Mucosa of rectum (tissue), 2 donors: ENCODE data around the gene AKR1B15.

ENCODE experiments used
- H3K27ac ChIP-seq, 2 donors: one replicate each; pipeline ENCODE4 v1.7.0; 2013; ENCODE audit warnings: inconsistent platforms in 2 of 2, low read depth in 2 of 2, low read length in 2 of 2
- H3K27me3 ChIP-seq, 2 donors: one replicate each; pipeline ENCODE4 v1.7.0; 2013; ENCODE audit warnings: low read length in 2 of 2; ENCODE audit not compliant: control insufficient read depth in 2 of 2, insufficient read depth in 2 of 2
- H3K36me3 ChIP-seq, 2 donors: one replicate each; pipeline ENCODE4 v1.7.0; 2013; ENCODE audit warnings: low read length in 2 of 2; ENCODE audit not compliant: control insufficient read depth in 2 of 2, insufficient read depth in 2 of 2
- H3K4me1 ChIP-seq, 2 donors: one replicate each; pipeline ENCODE4 v1.7.0; 2013; ENCODE audit warnings: low read length in 2 of 2, mild to moderate bottlenecking in 1 of 2; ENCODE audit not compliant: control insufficient read depth in 2 of 2, insufficient read depth in 2 of 2
- H3K4me3 ChIP-seq, 2 donors: one replicate each; pipeline ENCODE4 v1.7.0; 2013; ENCODE audit warnings: low read length in 2 of 2
- H3K9ac ChIP-seq, 2 donors: one replicate each; pipeline ENCODE4 v1.7.0; 2013; ENCODE audit warnings: low read length in 2 of 2, low read depth in 1 of 2, mild to moderate bottlenecking in 1 of 2
- H3K9me3 ChIP-seq, 2 donors: one replicate each; pipeline ENCODE4 v1.7.0; 2013; ENCODE audit warnings: low read length in 2 of 2; ENCODE audit not compliant: control insufficient read depth in 2 of 2
- donor health status: healthy.
- donor health status: Normal muscosa, but diverticular disease.

Gene AKR1B15

DNA sequence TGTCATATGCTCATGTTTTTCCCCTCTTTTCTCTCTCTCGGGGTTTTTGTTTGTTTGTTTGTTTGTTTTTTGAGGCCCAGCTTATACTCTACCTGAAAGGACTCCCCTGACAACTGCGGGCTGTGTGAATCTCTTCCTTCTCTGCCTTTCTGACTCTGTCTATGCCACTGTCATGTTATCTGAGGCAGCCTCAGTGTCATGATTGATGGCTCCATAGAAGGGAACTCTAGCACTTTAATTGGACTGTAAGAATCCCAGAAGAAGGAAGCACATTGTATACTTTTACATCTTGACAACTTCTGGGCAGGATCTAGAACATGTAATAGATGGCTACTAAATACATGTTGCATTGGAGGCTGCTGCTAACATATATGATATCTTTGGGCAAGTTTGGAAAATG is 25.4 kb downstream of the AKR1B15 start:
- H3K36me3 ChIP-seq, result no peaks in the 10 kb centered on the region

DNA sequence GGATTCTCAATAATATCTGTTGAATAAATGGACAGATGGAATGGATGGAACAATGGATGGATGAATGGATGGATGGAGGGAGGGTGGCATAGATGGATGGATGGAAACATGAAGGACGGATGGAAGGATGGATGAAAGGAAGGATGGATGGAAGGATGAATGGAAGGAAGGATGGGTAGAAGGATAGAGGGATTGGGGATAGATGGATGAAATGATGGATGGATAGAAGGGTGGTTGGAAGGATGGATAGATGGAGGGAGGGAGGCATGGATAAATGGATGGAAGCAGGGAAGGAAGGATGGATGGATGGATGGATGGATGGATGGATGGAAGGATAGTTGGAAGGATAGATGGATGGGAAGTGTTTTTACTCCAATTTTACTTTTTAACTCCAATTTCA is 35.4 kb downstream of the AKR1B15 start:
- Histone ChIP-seq H3K9me3 (no peaks in the 10 kb centered on the region), H3K4me3 (no peak overlapping the region), H3K4me1 (no peaks in the 10 kb centered on the region), H3K9ac (no peak overlapping the region), H3K27ac (no peak overlapping the region), H3K36me3 (no peaks in the 10 kb centered on the region), H3K27me3 (peaks cover 0 to 4% of the 10 kb centered on the region in 2 donors)

More for the DNA sequence above, 25.4 kb downstream of the AKR1B15 start:
- no peaks in the 10 kb centered on the region for H3K4me1 ChIP-seq
- no peak overlapping the region for H3K4me3 ChIP-seq
- no peak overlapping the region for H3K27ac ChIP-seq
- no peak overlapping the region for H3K9ac ChIP-seq
- H3K27me3 ChIP-seq, result no peaks in the 10 kb centered on the region
- peaks cover 0 to 2% of the 10 kb centered on the region in 2 donors for H3K9me3 ChIP-seq

DNA sequence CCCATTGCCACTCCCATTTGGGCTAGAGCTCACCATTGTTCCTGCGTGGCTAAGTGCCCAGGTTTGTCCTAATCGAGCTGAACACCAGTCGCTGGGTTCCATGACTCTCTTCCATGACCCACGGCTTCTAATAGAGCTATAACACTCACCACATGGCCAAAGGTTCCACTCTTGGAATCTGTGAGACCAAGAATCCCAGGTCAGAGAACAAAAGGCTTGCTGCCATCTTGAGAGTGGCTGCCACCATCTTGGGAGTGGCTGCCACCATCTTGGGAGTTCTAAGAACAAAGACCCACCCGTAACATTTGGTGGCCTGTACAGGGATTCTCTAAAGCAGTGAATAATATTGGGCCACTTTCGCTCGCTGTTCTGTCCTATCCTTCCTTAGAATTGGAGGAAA is 37.0 kb downstream of the AKR1B15 start:
- no peak overlapping the region for H3K4me3 ChIP-seq
- no peak overlapping the region for H3K9ac ChIP-seq
- H3K27ac ChIP-seq, result no peak overlapping the region
- H3K36me3 ChIP-seq, result no peaks in the 10 kb centered on the region
- H3K9me3 ChIP-seq, result no peaks in the 10 kb centered on the region
- no peaks in the 10 kb centered on the region for H3K4me1 ChIP-seq
- H3K27me3 ChIP-seq, result no peaks in the 10 kb centered on the region

DNA sequence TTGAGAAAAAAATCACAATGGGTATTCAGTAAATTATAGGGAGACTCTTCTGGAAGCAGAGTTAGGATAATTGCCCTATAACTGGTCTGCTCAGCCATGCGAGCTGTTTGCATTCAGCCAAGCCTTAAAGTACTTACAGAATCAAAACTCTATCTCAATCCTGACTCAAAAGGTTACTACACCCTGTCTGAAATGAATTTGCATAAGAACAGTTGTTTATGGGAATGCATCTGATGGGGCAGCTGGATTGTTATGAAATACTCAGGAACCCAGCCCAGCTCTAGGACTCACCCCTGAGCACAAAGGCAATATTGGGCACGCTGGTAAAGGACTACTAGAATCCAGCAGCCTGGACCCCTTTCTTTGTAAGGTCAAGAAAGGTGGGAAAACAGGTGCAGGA is 38.8 kb downstream of the AKR1B15 start:
- H3K4me1 ChIP-seq, result no peaks in the 10 kb centered on the region
- no peak overlapping the region for H3K27ac ChIP-seq
- H3K36me3 ChIP-seq, result no peaks in the 10 kb centered on the region
- H3K9me3 ChIP-seq, result no peaks in the 10 kb centered on the region
- no peaks in the 10 kb centered on the region for H3K27me3 ChIP-seq
- H3K9ac ChIP-seq, result no peak overlapping the region
- H3K4me3 ChIP-seq, result no peak overlapping the region

DNA sequence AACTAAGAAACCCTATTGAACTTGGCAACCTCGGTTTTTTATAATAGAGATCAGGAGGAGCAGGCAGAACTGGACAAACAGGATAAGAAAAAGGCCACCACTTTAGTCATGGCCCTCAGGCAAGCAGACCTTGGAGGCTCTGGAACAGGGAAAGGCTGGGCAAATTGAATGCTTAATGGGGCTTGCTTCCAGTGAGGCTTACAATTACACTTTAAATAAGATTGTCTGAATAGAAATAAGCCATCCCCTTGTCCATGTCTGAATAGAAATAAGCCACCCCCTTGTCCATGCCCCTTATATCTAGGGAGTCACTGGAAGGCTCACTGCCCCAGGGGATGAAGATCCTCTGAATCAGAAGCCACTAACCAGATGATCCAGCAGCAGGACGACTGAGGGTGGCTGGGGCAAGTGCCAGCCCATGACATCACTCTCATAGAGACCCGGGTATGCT is 40.6 kb downstream of the AKR1B15 start:
- H3K27ac ChIP-seq, result no peak overlapping the region
- no peaks in the 10 kb centered on the region for H3K4me1 ChIP-seq
- H3K36me3 ChIP-seq, result no peaks in the 10 kb centered on the region
- no peaks in the 10 kb centered on the region for H3K27me3 ChIP-seq
- H3K9ac ChIP-seq, result no peak overlapping the region
- no peak overlapping the region for H3K4me3 ChIP-seq
- H3K9me3 ChIP-seq, result no peaks in the 10 kb centered on the region

DNA sequence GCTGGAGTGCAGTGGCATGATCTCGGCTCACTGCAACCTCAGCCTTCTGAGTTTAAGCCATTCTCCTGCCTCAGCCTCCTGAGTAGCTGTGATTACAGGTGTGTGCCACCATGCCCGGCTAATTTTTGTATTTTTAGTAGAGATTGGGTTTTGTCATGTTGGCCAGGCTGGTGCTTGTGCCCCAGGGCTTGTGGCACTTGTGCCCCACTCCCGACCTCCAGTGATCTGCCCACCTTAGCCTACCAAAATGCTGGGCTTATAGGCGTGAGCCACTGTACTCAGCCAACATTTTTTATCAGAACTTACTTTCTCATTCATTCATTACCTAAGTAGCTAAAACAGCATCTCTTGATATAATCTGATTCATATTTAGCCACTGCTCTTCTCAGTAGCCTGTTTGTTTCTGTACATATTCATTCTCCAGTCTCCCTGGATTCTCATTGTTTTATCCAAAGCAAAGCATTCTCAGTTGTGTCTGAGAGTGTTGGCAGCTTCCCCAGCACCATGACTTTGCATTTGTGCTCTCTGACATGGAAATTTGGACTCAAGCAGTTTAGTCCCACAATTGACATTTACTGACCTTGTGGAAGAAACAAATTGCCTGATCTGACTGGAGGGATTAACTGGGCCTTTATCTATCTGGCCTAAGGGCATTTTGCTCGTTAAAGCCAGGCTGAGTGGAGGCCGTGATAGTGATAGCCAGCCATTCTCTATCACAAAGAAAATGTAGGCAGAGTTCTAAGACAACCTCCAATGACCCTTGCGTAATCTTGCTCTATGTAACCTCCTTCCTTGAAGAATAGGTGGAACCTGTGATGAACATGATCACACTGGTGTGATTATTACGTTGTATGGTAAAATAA is 44.9 kb downstream of the AKR1B15 start:
- Histone ChIP-seq H3K4me1 (no peaks in the 10 kb centered on the region), H3K9ac (no peak overlapping the region), H3K9me3 (no peaks in the 10 kb centered on the region), H3K4me3 (no peak overlapping the region), H3K27me3 (no peaks in the 10 kb centered on the region), H3K27ac (peak overlapping the region; percentile 26 to 32), H3K36me3 (no peaks in the 10 kb centered on the region)

DNA sequence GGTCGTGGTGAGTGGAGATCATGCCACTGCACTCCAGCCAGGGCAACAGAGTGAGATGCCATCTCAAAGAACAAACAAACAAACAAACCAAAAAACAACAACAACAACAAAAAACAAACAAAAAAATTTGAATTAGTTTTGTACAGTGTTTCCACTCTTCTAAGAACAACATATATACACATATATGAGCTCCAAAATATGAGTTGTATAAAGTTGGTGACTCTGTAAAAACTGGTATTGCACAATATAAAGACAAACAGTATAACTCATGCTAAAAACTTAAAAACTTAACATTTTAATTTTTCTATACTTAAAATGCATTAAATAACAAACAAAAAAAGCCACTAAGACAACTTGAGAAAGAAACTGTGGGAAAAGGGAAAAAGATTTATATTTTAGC is 46.0 kb downstream of the AKR1B15 start:
- H3K36me3 ChIP-seq, result no peaks in the 10 kb centered on the region
- no peak overlapping the region for H3K27ac ChIP-seq
- no peaks in the 10 kb centered on the region for H3K4me1 ChIP-seq

DNA sequence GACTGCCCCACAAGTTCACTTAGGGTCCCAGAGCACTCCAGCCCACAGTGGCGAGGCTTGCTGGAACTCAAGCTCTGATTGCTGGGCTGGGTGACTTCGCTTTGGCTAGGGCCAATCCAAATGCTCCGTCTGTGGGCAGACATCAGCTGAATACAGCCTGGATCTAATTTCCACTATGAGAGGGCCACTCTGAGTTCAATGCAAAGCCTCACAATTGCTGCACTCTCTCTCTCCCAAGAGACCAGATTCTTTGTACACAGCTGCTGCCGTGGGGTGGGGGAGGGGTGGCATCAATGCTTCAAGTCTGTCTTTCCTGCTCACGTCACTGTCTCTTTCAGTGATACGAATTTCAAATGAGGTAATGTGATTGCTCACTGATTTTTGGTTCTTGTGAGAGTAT is 50.5 kb downstream of the AKR1B15 start:
- no peak overlapping the region for H3K27ac ChIP-seq
- H3K4me1 ChIP-seq, result no peaks in the 10 kb centered on the region
- H3K9ac ChIP-seq, result no peak overlapping the region
- no peaks in the 10 kb centered on the region for H3K36me3 ChIP-seq
- H3K27me3 ChIP-seq, result peaks cover 0 to 4% of the 10 kb centered on the region in 2 donors
- no peaks in the 10 kb centered on the region for H3K9me3 ChIP-seq
- no peak overlapping the region for H3K4me3 ChIP-seq

More for the DNA sequence above, 46.0 kb downstream of the AKR1B15 start:
- Histone ChIP-seq H3K4me3 (no peak overlapping the region), H3K9ac (no peak overlapping the region), H3K9me3 (no peaks in the 10 kb centered on the region), H3K27me3 (peaks cover 0 to 2% of the 10 kb centered on the region in 2 donors)

DNA sequence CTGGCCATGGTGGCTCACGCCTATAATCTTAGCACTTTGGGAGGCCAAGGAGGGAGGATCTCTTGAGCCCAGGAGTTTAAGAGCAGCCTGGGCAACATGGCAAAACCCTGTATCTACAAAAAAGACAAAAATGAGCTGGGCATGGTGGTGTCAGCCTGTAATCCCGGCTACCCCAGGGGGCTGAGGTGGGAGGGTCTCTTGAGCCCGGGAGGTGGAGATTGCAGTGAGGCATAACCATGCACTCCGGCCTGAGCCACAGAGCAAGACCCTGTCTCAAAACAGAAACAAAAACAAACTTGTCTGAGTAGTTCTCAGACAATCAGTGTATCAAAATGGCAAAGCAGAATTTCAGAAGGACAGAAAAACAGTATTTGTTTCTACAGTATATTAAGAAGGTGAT is 52.5 kb downstream of the AKR1B15 start:
- Histone ChIP-seq H3K27me3 (peaks cover 0 to 4% of the 10 kb centered on the region in 2 donors), H3K4me1 (no peaks in the 10 kb centered on the region), H3K9me3 (no peaks in the 10 kb centered on the region), H3K4me3 (no peak overlapping the region), H3K9ac (no peak overlapping the region), H3K36me3 (no peaks in the 10 kb centered on the region), H3K27ac (no peak overlapping the region)

DNA sequence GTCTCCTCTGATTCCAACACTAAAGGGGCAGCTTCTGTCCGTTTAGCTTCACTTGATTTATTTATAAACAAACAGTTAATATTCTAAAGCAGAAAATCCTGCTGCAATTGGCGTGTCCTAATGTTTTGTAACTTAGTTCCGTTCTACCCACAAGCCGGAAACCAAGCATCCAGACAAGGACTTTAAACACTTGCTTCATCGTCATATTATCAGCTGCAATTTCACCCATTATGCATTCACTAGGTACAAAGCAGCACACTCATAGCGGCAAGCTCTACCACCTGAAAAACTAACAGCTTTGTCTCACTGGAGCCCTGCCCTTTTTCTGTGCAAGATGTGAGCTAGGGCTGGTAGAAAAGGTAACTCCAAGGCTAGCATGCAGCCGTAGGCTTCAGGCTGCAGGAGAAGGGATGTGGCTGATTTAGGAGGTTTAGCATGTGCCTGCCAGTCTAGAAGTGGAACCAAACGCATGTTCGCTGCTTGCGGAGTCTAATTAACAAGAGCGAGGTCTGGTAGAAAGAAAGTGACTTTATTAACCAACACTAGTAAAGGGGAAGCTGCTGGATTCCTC is 54.1 kb downstream of the AKR1B15 start:
- Histone ChIP-seq H3K27ac (no peak overlapping the region), H3K36me3 (no peaks in the 10 kb centered on the region), H3K4me3 (peak overlapping the region in 1 of 2 donors; percentile 21), H3K9me3 (no peaks in the 10 kb centered on the region), H3K9ac (no peak overlapping the region), H3K4me1 (no peaks in the 10 kb centered on the region), H3K27me3 (peaks cover 3 to 7% of the 10 kb centered on the region in 2 donors)
